ENCODE measurements around the gene RCSD1. TPM values are rescaled to one million over a fixed set of nuclear protein-coding genes. Genes with fewer than 3 reads are reported as not detected.

The RCSD1 gene
- total and polyA plus RNA-seq, 3 donors from 2014 or later: 13.8 to 24.7 (median 14.1) TPM

- no peak overlapping the region for H3K4me3 ChIP-seq
- no peaks in the 10 kb centered on the region for H3K9me3 ChIP-seq
- no peaks in the 10 kb centered on the region for H3K27me3 ChIP-seq
- TF ChIP-seq POLR2A (IDR thresholded peaks at IDR 0.05) (no peak), CTCF (IDR thresholded peaks at IDR 0.05) (no peak)
- H3K36me3 ChIP-seq (ENCODE audit: low read depth, missing control alignments): no peaks in the 10 kb centered on the region
- 64 to 80% methylated on average over 9 to 10 of the region's 10 CpGs for WGBS, 2 donors
- no peak overlapping the region for H3K27ac ChIP-seq
- no peak for DNase-seq
- intact Hi-C loops (cut with DNase I; ENCODE audit: low total_unique reads): no loop called here
- no peaks in the 10 kb centered on the region for H3K4me1 ChIP-seq
Observed at GRCh38 chr1:167627865-167628641, 2.0 kb upstream of the RCSD1 start.

- intact Hi-C loops (cut with DNase I; ENCODE audit: low total_unique reads): no loop called here
- Histone ChIP-seq H3K27me3 (no peaks in the 10 kb centered on the region), H3K36me3 (ENCODE audit: low read depth, missing control alignments) (no peaks in the 10 kb centered on the region), H3K4me3 (no peak overlapping the region), H3K4me1 (peaks cover 5% of the 10 kb centered on the region), H3K9me3 (no peaks in the 10 kb centered on the region), H3K27ac (no peak overlapping the region)
- DNase-seq: no peak
- 61 to 78% methylated on average over 5 to 12 of the region's 12 CpGs for WGBS, 2 donors
- TF ChIP-seq POLR2A (IDR thresholded peaks at IDR 0.05) (no peak), CTCF (IDR thresholded peaks at IDR 0.05) (no peak)
Observed at GRCh38 chr1:167628741-167629515, 1.1 kb upstream of the RCSD1 start.

- no peak for TF ChIP-seq POLR2A (IDR thresholded peaks at IDR 0.05)
- TF ChIP-seq CTCF (IDR thresholded peaks at IDR 0.05): no peak
- intact Hi-C loops (cut with DNase I; ENCODE audit: low total_unique reads): no loop called here
- no peaks in the 10 kb centered on the region for H3K36me3 ChIP-seq (ENCODE audit: low read depth, missing control alignments)
- H3K9me3 ChIP-seq: no peaks in the 10 kb centered on the region
- no peak for DNase-seq
- H3K27me3 ChIP-seq: no peaks in the 10 kb centered on the region
- H3K4me3 ChIP-seq: peak overlapping the region; percentile 60 to 66
- 22 to 25% methylated on average over 16 of the region's 16 CpGs for WGBS, 2 donors
- H3K27ac ChIP-seq: peak overlapping the region; percentile 50 to 80
- peaks cover 16% of the 10 kb centered on the region for H3K4me1 ChIP-seq
Observed at GRCh38 chr1:167630568-167631385, 745 bp downstream of the RCSD1 start.

GRCh38 chr1:167631386-167631935, 1.4 kb downstream of the RCSD1 start:
- peak overlapping the region in 1 of 2 donors; percentile 66 for H3K4me3 ChIP-seq
- H3K36me3 ChIP-seq (ENCODE audit: low read depth, missing control alignments): no peaks in the 10 kb centered on the region
- 61 to 78% methylated on average over 3 of the region's 3 CpGs for WGBS, 2 donors
- DNase-seq: no peak
- H3K4me1 ChIP-seq: peaks cover 23% of the 10 kb centered on the region
- no peaks in the 10 kb centered on the region for H3K9me3 ChIP-seq
- intact Hi-C loops (cut with DNase I; ENCODE audit: low total_unique reads): no loop called here
- TF ChIP-seq POLR2A (IDR thresholded peaks at IDR 0.05): no peak
- no peak for TF ChIP-seq CTCF (IDR thresholded peaks at IDR 0.05)
- H3K27ac ChIP-seq: peak overlapping the region; percentile 7 to 33
- H3K27me3 ChIP-seq: no peaks in the 10 kb centered on the region

All from testis (tissue), 3 donors.